D721Med (cell line): Measurements from ENCODE around the gene FAM76B.

Experiments used
- DNase-seq: peaks from one replicate; pipeline ENCODE4 v3.0.0; 2011; ENCODE audit warnings: low spot score; ENCODE audit not compliant: insufficient read length
- FAIRE-seq: peaks from 2 replicates; lab custom pipeline; 2011; peaks lifted over from hg19 to GRCh38; lab: Jason Lieb, UNC
- CTCF ChIP-seq: IDR thresholded peaks from 2 replicates; pipeline ENCODE4 v1.5.1; 2012; ENCODE audit warnings: mild to moderate bottlenecking, control low read depth; ENCODE audit not compliant: insufficient read depth; ENCODE audit errors: missing control alignments

The FAM76B gene

GRCh38 chr11:95802806-95803205 is 13.2 kb upstream of the FAM76B start:
- no peak for TF ChIP-seq CTCF
- no peak for DNase-seq
- no peak for FAIRE-seq

GRCh38 chr11:95800438-95800837 is 10.9 kb upstream of the FAM76B start:
- TF ChIP-seq CTCF = no peak
- FAIRE-seq (no peak), DNase-seq (no peak)

GRCh38 chr11:95799546-95799945 is 10.0 kb upstream of the FAM76B start:
- no peak for TF ChIP-seq CTCF
- FAIRE-seq (no peak), DNase-seq (no peak)

- no peak for TF ChIP-seq CTCF
- FAIRE-seq (no peak), DNase-seq (no peak)
Measured at GRCh38 chr11:95796501-95796900, 6.9 kb upstream of the FAM76B start.

GRCh38 chr11:95795627-95796295 is 6.2 kb upstream of the FAM76B start:
- DNase-seq (no peak), FAIRE-seq (no peak)
- TF ChIP-seq CTCF = no peak

GRCh38 chr11:95794086-95794485 is 4.5 kb upstream of the FAM76B start:
- DNase-seq (no peak), FAIRE-seq (no peak)
- TF ChIP-seq CTCF = no peak

- DNase-seq (no peak), FAIRE-seq (no peak)
- TF ChIP-seq CTCF = no peak
Measured at GRCh38 chr11:95793116-95793515, 3.5 kb upstream of the FAM76B start.
